Upper lobe of right lung (tissue), 1 donor: ENCODE data around the gene ZNF365. TPM values are rescaled to one million over a fixed set of nuclear protein-coding genes. Genes with fewer than 3 reads are reported as not detected.

Experiments used
- ATAC-seq: fragments of 200-7000 bp; cut with Tn5 transposase; one replicate; pipeline ENCODE4 v1.9.1; 2020; ENCODE audit warnings: mild to moderate bottlenecking, moderate library complexity
- DNase-seq: peaks from one replicate; pipeline ENCODE4 v3.0.0-alpha.2; 2020
- H3K27ac ChIP-seq: fragments of 200-600 bp; one replicate; pipeline ENCODE4 v1.8.0; 2022
- H3K27me3 ChIP-seq: fragments of 200-600 bp; one replicate; pipeline ENCODE4 v1.8.0; 2022; ENCODE audit warnings: mild to moderate bottlenecking
- H3K36me3 ChIP-seq: fragments of 200-600 bp; one replicate; pipeline ENCODE4 v1.8.0; 2022
- H3K4me1 ChIP-seq: fragments of 200-600 bp; one replicate; pipeline ENCODE4 v1.8.0; 2022
- H3K4me3 ChIP-seq: fragments of 200-600 bp; one replicate; pipeline ENCODE4 v1.8.0; 2022; ENCODE audit warnings: mild to moderate bottlenecking
- H3K9me3 ChIP-seq: fragments of 200-600 bp; one replicate; pipeline ENCODE4 v1.8.0; 2022
- CTCF ChIP-seq: fragments of 200-600 bp; IDR thresholded peaks from one replicate; pipeline ENCODE4 v1.8.0; 2022; ENCODE audit warnings: antibody characterized with exemption
- intact Hi-C: fragments of 100-400 bp; cut with DNase I; formaldehyde crosslinking; loops from one replicate; pipeline ENCODE4 v1.11.0; 2022
- total RNA-seq: library from RNA; stranded (reverse); fragmentation: NEBNext Ultra II Directional; extraction: Animal tissue kit (Norgen Biotek cat#: 25700); gene quantifications from one replicate; pipeline ENCODE4 v1.2.1, GENCODE V29; 2021
- donor health status: DM: no; HTN: yes; CAD: no; lungs with severe emphysema.

Gene ZNF365
- total RNA-seq, 1 donor from 2014 or later: 1.3 TPM

GRCh38 chr10:62426600-62426999 is 52.4 kb downstream of the ZNF365 start:
- H3K27ac ChIP-seq: no peak overlapping the region
- no peaks in the 10 kb centered on the region for H3K27me3 ChIP-seq
- TF ChIP-seq CTCF: no peak
- no peaks in the 10 kb centered on the region for H3K9me3 ChIP-seq
- intact Hi-C loops: no loop called here
- no peak for DNase-seq
- no peak for ATAC-seq
- no peaks in the 10 kb centered on the region for H3K4me1 ChIP-seq
- no peak overlapping the region for H3K4me3 ChIP-seq
- no peaks in the 10 kb centered on the region for H3K36me3 ChIP-seq

GRCh38 chr10:62430881-62431280 is 56.7 kb downstream of the ZNF365 start:
- H3K27me3 ChIP-seq: no peaks in the 10 kb centered on the region
- intact Hi-C loops: no loop called here
- no peak overlapping the region for H3K27ac ChIP-seq
- H3K9me3 ChIP-seq: no peaks in the 10 kb centered on the region
- H3K36me3 ChIP-seq: no peaks in the 10 kb centered on the region
- ATAC-seq (no peak), DNase-seq (no peak)
- H3K4me3 ChIP-seq: no peak overlapping the region
- no peak for TF ChIP-seq CTCF
- no peaks in the 10 kb centered on the region for H3K4me1 ChIP-seq

- H3K4me3 ChIP-seq: no peak overlapping the region
- H3K9me3 ChIP-seq: no peaks in the 10 kb centered on the region
- no peak overlapping the region for H3K27ac ChIP-seq
- H3K27me3 ChIP-seq: no peaks in the 10 kb centered on the region
- DNase-seq (no peak), ATAC-seq (peak; percentile 45)
- intact Hi-C loops: no loop called here
- no peak for TF ChIP-seq CTCF
- H3K36me3 ChIP-seq: no peaks in the 10 kb centered on the region
- no peaks in the 10 kb centered on the region for H3K4me1 ChIP-seq
These were observed 59.1 kb downstream of the ZNF365 start for GRCh38 chr10:62433181-62433692.

- H3K36me3 ChIP-seq: no peaks in the 10 kb centered on the region
- no peak for TF ChIP-seq CTCF
- H3K27me3 ChIP-seq: no peaks in the 10 kb centered on the region
- no peak overlapping the region for H3K27ac ChIP-seq
- no peak for DNase-seq
- no peaks in the 10 kb centered on the region for H3K4me1 ChIP-seq
- intact Hi-C loops: no loop called here
- H3K4me3 ChIP-seq: no peak overlapping the region
- no peaks in the 10 kb centered on the region for H3K9me3 ChIP-seq
- no peak for ATAC-seq
These were observed 59.7 kb downstream of the ZNF365 start for GRCh38 chr10:62433901-62434300.

- Histone ChIP-seq H3K27ac (no peak overlapping the region), H3K4me1 (no peaks in the 10 kb centered on the region), H3K36me3 (no peaks in the 10 kb centered on the region), H3K4me3 (no peak overlapping the region), H3K9me3 (no peaks in the 10 kb centered on the region), H3K27me3 (no peaks in the 10 kb centered on the region)
- intact Hi-C loops: no loop called here
- TF ChIP-seq CTCF: peak; percentile 83
- DNase-seq (no peak), ATAC-seq (peak; percentile 86)
These were observed 63.5 kb downstream of the ZNF365 start for GRCh38 chr10:62437696-62438095.

- Histone ChIP-seq H3K27ac (no peak overlapping the region), H3K4me3 (no peak overlapping the region), H3K4me1 (no peaks in the 10 kb centered on the region), H3K36me3 (no peaks in the 10 kb centered on the region), H3K9me3 (no peaks in the 10 kb centered on the region), H3K27me3 (no peaks in the 10 kb centered on the region)
- no peak for TF ChIP-seq CTCF
- intact Hi-C loops: loop anchor here (10.0 kb wide), 1 partner anchor 373 kb away; the partner anchor contains the start of gene EGR2
- no peak for DNase-seq
- ATAC-seq: peak; percentile 52
These were observed 67.8 kb downstream of the ZNF365 start for GRCh38 chr10:62442006-62442405.
